Ishikawa (cell line): Measurements from ENCODE around the gene NPAS3.

ENCODE experiments used
- CEBPB ChIP-seq: IDR thresholded peaks from 2 replicates; pipeline ENCODE4 v1.6.1; 2012
- CREB1 ChIP-seq: IDR thresholded peaks from 2 replicates; pipeline ENCODE4 v1.6.1; 2012; ENCODE audit warnings: low read depth
- EGR1 ChIP-seq: IDR thresholded peaks from 2 replicates; pipeline ENCODE4 v1.6.1; 2012
- EP300 ChIP-seq: IDR thresholded peaks from 2 replicates; pipeline ENCODE4 v1.6.1; 2012; ENCODE audit warnings: borderline replicate concordance
- FOXM1 ChIP-seq: IDR thresholded peaks from 2 replicates; pipeline ENCODE4 v1.6.1; 2012; ENCODE audit warnings: low read depth, borderline replicate concordance
- NFIC ChIP-seq: IDR thresholded peaks from 2 replicates; pipeline ENCODE4 v1.6.1; 2012
- RAD21 ChIP-seq: IDR thresholded peaks from 2 replicates; pipeline ENCODE4 v1.6.1; 2012; ENCODE audit warnings: low read depth
- TAF1 ChIP-seq: IDR thresholded peaks from 2 replicates; pipeline ENCODE4 v1.6.1; 2012; ENCODE audit warnings: low read depth, mild to moderate bottlenecking
- TCF12 ChIP-seq: IDR thresholded peaks from 2 replicates; pipeline ENCODE4 v1.6.1; 2012; ENCODE audit warnings: low read depth
- TEAD4 ChIP-seq: IDR thresholded peaks from 2 replicates; pipeline ENCODE4 v1.6.1; 2012
- YY1 ChIP-seq: IDR thresholded peaks from 2 replicates; pipeline ENCODE4 v1.6.1; 2012; ENCODE audit warnings: low read depth
- ZBTB7A ChIP-seq: IDR thresholded peaks from 2 replicates; pipeline ENCODE4 v1.6.1; 2012; ENCODE audit warnings: low read depth
- TF ChIP-seq, protein P1 (sequence below): IDR thresholded peaks from 2 replicates; pipeline ENCODE4 v1.6.1; 2012; ENCODE audit warnings: low read depth, mild to moderate bottlenecking
- TF ChIP-seq, protein P2 (sequence below): IDR thresholded peaks from 2 replicates; pipeline ENCODE4 v1.6.1; 2012
- TF ChIP-seq, protein P3 (sequence below): IDR thresholded peaks from 2 replicates; pipeline ENCODE4 v1.6.1; 2012

NPAS3 gene

DNA sequence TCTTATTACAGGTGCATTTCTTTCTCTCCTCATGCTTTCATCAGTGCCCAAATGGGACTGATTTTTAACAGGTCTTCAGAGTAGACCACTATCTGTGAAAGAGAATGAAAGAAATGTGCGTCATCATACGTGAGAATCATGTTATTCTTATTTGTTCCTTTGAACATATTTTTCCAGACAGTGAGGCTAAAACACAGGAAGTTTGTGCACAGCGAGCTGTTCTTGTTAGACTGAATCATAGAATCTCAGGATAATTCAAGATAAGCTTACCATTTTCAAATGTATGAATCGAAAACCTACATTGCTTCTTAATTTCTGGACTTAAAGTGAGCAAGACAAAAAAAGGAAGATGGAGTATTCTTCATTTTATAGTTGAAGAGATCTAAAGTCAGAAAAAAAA, 629.1 kb downstream of the NPAS3 start:
- TF ChIP-seq EGR1: no peak
- TF ChIP-seq CEBPB: no peak
- TF ChIP-seq TCF12: no peak
- TF ChIP-seq, protein P1, sequence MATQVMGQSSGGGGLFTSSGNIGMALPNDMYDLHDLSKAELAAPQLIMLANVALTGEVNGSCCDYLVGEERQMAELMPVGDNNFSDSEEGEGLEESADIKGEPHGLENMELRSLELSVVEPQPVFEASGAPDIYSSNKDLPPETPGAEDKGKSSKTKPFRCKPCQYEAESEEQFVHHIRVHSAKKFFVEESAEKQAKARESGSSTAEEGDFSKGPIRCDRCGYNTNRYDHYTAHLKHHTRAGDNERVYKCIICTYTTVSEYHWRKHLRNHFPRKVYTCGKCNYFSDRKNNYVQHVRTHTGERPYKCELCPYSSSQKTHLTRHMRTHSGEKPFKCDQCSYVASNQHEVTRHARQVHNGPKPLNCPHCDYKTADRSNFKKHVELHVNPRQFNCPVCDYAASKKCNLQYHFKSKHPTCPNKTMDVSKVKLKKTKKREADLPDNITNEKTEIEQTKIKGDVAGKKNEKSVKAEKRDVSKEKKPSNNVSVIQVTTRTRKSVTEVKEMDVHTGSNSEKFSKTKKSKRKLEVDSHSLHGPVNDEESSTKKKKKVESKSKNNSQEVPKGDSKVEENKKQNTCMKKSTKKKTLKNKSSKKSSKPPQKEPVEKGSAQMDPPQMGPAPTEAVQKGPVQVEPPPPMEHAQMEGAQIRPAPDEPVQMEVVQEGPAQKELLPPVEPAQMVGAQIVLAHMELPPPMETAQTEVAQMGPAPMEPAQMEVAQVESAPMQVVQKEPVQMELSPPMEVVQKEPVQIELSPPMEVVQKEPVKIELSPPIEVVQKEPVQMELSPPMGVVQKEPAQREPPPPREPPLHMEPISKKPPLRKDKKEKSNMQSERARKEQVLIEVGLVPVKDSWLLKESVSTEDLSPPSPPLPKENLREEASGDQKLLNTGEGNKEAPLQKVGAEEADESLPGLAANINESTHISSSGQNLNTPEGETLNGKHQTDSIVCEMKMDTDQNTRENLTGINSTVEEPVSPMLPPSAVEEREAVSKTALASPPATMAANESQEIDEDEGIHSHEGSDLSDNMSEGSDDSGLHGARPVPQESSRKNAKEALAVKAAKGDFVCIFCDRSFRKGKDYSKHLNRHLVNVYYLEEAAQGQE: no peak
- no peak for TF ChIP-seq ZBTB7A
- no peak for TF ChIP-seq TEAD4
- TF ChIP-seq YY1: no peak
- TF ChIP-seq RAD21: no peak
- no peak for TF ChIP-seq CREB1
- TF ChIP-seq FOXM1: no peak
- TF ChIP-seq TAF1: no peak
- TF ChIP-seq, protein P2, sequence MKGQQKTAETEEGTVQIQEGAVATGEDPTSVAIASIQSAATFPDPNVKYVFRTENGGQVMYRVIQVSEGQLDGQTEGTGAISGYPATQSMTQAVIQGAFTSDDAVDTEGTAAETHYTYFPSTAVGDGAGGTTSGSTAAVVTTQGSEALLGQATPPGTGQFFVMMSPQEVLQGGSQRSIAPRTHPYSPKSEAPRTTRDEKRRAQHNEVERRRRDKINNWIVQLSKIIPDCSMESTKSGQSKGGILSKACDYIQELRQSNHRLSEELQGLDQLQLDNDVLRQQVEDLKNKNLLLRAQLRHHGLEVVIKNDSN: no peak
- TF ChIP-seq NFIC: no peak

DNA sequence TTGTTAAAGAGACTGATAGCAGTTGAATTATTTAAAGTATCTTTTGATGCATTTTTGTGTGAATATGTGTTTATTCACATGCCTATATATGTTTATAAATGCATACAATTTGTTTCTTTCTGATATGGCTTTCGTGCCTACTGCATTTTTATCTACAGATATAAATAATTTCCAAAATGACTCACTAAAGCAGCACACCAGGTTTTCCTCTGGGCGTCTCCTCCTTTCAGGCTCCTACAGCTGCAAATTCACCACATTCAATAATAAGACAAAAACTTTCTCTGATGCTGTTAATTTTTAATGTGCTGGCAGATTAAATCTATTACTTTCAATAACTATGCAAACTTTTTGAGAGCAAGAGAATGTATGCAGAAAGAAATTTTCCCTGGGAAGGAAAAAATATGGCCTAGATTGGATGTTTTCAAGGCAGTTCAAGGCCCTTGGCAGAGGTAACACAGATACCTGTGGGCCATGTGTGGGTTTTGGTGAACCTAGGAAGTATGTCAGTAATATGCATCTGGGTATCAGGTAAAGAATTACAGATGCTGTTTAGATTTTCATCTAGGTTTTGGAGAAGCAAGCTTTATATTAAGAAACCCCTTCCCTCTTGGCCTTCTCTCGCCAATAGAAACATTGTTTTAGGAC, 630.4 kb downstream of the NPAS3 start:
- no peak for TF ChIP-seq NFIC
- no peak for TF ChIP-seq EP300
- no peak for TF ChIP-seq EGR1
- TF ChIP-seq TCF12: no peak
- no peak for TF ChIP-seq CEBPB
- TF ChIP-seq, protein P3, sequence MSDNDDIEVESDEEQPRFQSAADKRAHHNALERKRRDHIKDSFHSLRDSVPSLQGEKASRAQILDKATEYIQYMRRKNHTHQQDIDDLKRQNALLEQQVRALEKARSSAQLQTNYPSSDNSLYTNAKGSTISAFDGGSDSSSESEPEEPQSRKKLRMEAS: no peak
- no peak for TF ChIP-seq CREB1
- TF ChIP-seq, protein P2: no peak
- TF ChIP-seq ZBTB7A: no peak
- TF ChIP-seq, protein P1: no peak
- no peak for TF ChIP-seq YY1
- no peak for TF ChIP-seq TAF1
- no peak for TF ChIP-seq RAD21
- no peak for TF ChIP-seq FOXM1
- no peak for TF ChIP-seq TEAD4

DNA sequence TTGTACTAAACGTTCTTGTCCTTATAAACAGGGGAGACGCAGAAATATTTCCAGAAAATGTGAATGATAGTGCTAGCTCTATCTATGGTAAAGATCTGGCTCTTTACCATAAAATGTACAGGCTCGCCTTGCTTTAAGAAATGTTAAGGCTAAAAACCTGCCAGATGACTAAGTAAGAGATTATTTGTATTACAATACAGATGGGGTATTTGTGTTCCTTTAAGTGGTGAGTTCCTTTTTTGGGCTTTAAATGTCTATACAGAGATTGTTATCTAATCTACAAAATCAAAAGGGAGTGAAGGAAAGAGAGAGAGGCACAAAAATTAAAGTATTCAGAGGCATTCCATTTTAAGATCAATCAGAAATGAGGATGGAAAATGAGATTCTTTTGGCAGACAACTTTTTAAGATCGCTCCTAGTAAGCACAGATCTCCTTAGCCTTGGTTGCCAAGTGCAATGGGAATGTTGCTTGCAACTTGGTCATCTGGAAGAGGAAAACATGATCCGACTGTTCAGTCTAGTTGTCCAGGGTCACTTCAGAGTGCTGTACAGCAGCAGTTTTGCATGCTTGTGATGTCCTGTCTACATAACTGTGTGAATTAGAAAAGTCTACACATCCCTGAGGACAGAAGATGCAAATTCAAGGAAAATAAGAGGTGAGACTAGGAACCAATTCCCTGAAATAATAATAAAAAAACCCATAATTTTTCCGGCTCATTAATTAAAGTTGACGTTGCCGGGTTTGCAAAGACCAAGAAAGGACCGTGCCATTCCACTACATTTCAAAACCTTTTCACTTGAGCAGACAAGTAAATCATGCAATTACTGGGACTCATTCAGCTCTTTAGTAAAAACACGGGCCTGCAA, 631.4 kb downstream of the NPAS3 start:
- no peak for TF ChIP-seq CEBPB
- no peak for TF ChIP-seq FOXM1
- TF ChIP-seq, protein P1: no peak
- TF ChIP-seq NFIC: no peak
- TF ChIP-seq EP300: no peak
- TF ChIP-seq EGR1: no peak
- TF ChIP-seq TAF1: no peak
- TF ChIP-seq ZBTB7A: no peak
- TF ChIP-seq TCF12: no peak
- no peak for TF ChIP-seq YY1
- TF ChIP-seq, protein P3: no peak

DNA sequence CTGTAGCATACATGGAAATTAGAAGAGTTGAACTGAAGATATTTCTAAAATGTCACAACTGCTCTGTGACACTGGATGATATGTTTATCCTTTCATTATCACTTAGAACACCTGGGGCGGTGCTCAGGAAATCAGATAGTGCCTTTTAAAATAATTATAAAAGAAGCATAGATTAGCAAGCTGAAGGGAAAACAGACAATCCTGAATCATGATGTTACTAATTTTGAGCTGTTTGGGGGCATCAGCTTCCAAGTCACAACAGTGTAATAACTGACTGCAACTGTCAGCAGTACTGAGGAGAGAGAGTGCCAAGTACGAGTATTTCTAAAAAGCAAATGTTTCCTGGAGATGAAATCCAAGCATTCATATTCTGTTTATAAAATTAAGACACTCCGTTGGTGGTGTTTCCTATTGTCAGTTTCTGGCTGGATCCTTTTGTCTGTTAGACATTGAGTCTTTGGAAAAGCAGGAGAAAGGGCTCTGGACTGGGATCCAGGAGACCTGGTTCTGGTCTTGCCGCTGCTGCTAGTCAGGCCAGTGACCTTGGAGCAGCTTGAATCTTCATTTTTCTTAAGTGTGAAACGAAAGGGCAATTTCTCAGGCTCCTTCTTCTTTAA, 632.1 kb downstream of the NPAS3 start:
- TF ChIP-seq EGR1 (no peak), TAF1 (no peak), NFIC (no peak), TEAD4 (no peak), TCF12 (no peak), EP300 (no peak), CREB1 (no peak), YY1 (no peak)
- TF ChIP-seq, protein P2: no peak
- TF ChIP-seq, protein P1: no peak
